HCT116 (cell line): ENCODE results near the gene BOLA3. TPM values are rescaled to one million over a fixed set of nuclear protein-coding genes. Genes with fewer than 3 reads are reported as not detected.

Source experiments
- ATAC-seq: fragments of 200-7000 bp; cut with Tn5 transposase; 2 replicates; pipeline ENCODE4 v1.9.1; 2020; ENCODE audit warnings: mild to moderate bottlenecking, moderate library complexity
- BruUV-seq: library from RNA; stranded (reverse); fragments of 400-500 nt; replicated peaks from 2 replicates; lab custom pipeline; 2021; lab: Mats Ljungman, UMichigan
- CTCF ChIA-PET: fragments of 300-600 bp; sonication (Branson Sonifier 250); formaldehyde crosslinking; loops from one replicate; lab custom pipeline; 2021; ENCODE audit warnings: antibody characterized with exemption; lab: Charles Lee
- POLR2A ChIA-PET: fragments of 300-600, 350-600 bp; sonication (Branson Sonifier 250); formaldehyde crosslinking; loops from one replicate; lab custom pipeline; 2021; ENCODE audit warnings: antibody characterized with exemption; lab: Charles Lee
- RAD21 ChIA-PET, 2 experiments: fragments of 300-600 bp; sonication (Branson Sonifier 250); formaldehyde crosslinking; loops; one replicate each; lab custom pipeline; 2023; ENCODE audit warnings: low total read pairs in 2 of 2; ENCODE audit not compliant: uncharacterized antibody in 2 of 2, unreplicated experiment in 2 of 2, low non-redundant PET in 1 of 2; lab: Charles Lee
- DNase-seq: peaks from one replicate; pipeline ENCODE4 v3.0.0-alpha.2; 2010; ENCODE audit warnings: low read depth, low spot score
- H2AFZ ChIP-seq: fragments of 200-600 bp; shearing (Covaris generic), sonication (generic); 2 replicates; pipeline ENCODE4 v1.6.1; 2017; ENCODE audit warnings: low read depth, mixed run types, mixed read lengths, antibody characterized with exemption, low read length; ENCODE audit not compliant: poor library complexity, severe bottlenecking
- H3K27ac ChIP-seq: 2 replicates; pipeline ENCODE4 v1.5.1; 2012; ENCODE audit warnings: low read depth, low read length
- H3K27me3 ChIP-seq: fragments of 200-600 bp; sonication (generic); 2 replicates; pipeline ENCODE4 v1.6.1; 2016; ENCODE audit warnings: mixed run types, low read length, mixed read lengths; ENCODE audit not compliant: insufficient read depth
- H3K36me3 ChIP-seq, 2 experiments: fragments of 200-500 bp in 1 of 2; fragments of 200-600 bp in 1 of 2; sonication (Bioruptor generic) in 1 of 2; sonication (generic) in 1 of 2; 2 replicates each; pipeline versions ENCODE4 v1.5.1 to v1.6.1; 2014 to 2016; ENCODE audit warnings: low read length in 2 of 2, inconsistent platforms in 1 of 2, mixed read lengths in 1 of 2, mixed run types in 1 of 2; ENCODE audit not compliant: insufficient read depth in 2 of 2, control insufficient read depth in 1 of 2
- H3K4me1 ChIP-seq, 2 experiments: fragments of 200-600 bp in 1 of 2; sonication (generic) in 1 of 2; 2 replicates each; pipeline versions ENCODE4 v1.5.1 to v1.6.1; 2012 to 2017; ENCODE audit warnings: low read length in 2 of 2, inconsistent platforms in 1 of 2, mild to moderate bottlenecking in 1 of 2, mixed read lengths in 1 of 2, mixed run types in 1 of 2, moderate library complexity in 1 of 2; ENCODE audit not compliant: insufficient read depth in 2 of 2, control insufficient read depth in 1 of 2
- H3K4me2 ChIP-seq: fragments of 200-600 bp; sonication (generic); 2 replicates; pipeline ENCODE4 v1.6.1; 2017; ENCODE audit warnings: mixed run types, low read length, mixed read lengths
- H3K4me3 ChIP-seq, 2 experiments: fragments of 200-600 bp in 1 of 2; sonication (generic) in 1 of 2; replicated peaks in 1 of 2; 2 replicates each; pipeline ENCODE4 v1.5.1; 2011 to 2016; ENCODE audit warnings: low read length in 2 of 2, control low read depth in 1 of 2, low read depth in 1 of 2, mild to moderate bottlenecking in 1 of 2, mixed read lengths in 1 of 2, mixed run types in 1 of 2
- H3K79me2 ChIP-seq: fragments of 200-600 bp; sonication (generic); 2 replicates; pipeline ENCODE4 v1.6.1; 2017; ENCODE audit warnings: mild to moderate bottlenecking, mixed run types, low read length, moderate library complexity, mixed read lengths; ENCODE audit not compliant: insufficient read depth
- H3K9ac ChIP-seq: fragments of 200-600 bp; sonication (generic); 2 replicates; pipeline ENCODE4 v1.6.1; 2016; ENCODE audit warnings: low read length, mixed read lengths
- H3K9me2 ChIP-seq: fragments of 200-600 bp; sonication (generic), shearing (Covaris generic); 2 replicates; pipeline ENCODE4 v1.6.1; 2017; ENCODE audit warnings: mixed run types, mild to moderate bottlenecking, moderate library complexity; ENCODE audit not compliant: insufficient read depth
- H3K9me3 ChIP-seq, 2 experiments: fragments of 200-500 bp in 1 of 2; fragments of 200-600 bp in 1 of 2; sonication (Bioruptor generic) in 1 of 2; sonication (generic) in 1 of 2; 2 replicates each; pipeline ENCODE4 v1.6.1; 2014 to 2017; ENCODE audit warnings: low read length in 2 of 2, mixed read lengths in 2 of 2, inconsistent platforms in 1 of 2, low read depth in 1 of 2, mild to moderate bottlenecking in 1 of 2, mixed run types in 1 of 2, moderate library complexity in 1 of 2; ENCODE audit not compliant: control insufficient read depth in 1 of 2, insufficient read depth in 1 of 2
- H4K20me1 ChIP-seq: fragments of 200-600 bp; sonication (generic), shearing (Covaris generic); 2 replicates; pipeline ENCODE4 v1.6.1; 2017; ENCODE audit warnings: mixed run types, mild to moderate bottlenecking, moderate library complexity; ENCODE audit not compliant: insufficient read depth
- ATF3 ChIP-seq: IDR thresholded peaks from 2 replicates; pipeline ENCODE4 v1.6.1; 2012
- CBX3 ChIP-seq: IDR thresholded peaks from 2 replicates; pipeline ENCODE4 v1.6.1; 2012; ENCODE audit warnings: low read depth
- CEBPB ChIP-seq: IDR thresholded peaks from 2 replicates; pipeline ENCODE4 v1.6.1; 2012; ENCODE audit warnings: low read depth
- CTCF ChIP-seq, 3 experiments: fragments of 200-600 bp in 1 of 3; sonication (generic) in 1 of 3; IDR thresholded peaks in 2 of 3; conservative IDR thresholded peaks in 1 of 3; 2 replicates each; pipeline ENCODE4 v1.5.1; 2012 to 2017; ENCODE audit warnings: low read depth in 2 of 3, low read length in 2 of 3, antibody characterized with exemption in 1 of 3, borderline replicate concordance in 1 of 3, control low read depth in 1 of 3, mild to moderate bottlenecking in 1 of 3, mixed read lengths in 1 of 3, mixed run types in 1 of 3, moderate library complexity in 1 of 3; ENCODE audit not compliant: insufficient read depth in 1 of 3
- ELF1 ChIP-seq: IDR thresholded peaks from 2 replicates; pipeline ENCODE4 v1.6.1; 2012; ENCODE audit warnings: low read depth, borderline replicate concordance
- EZH2 ChIP-seq: fragments of 200-600 bp; sonication (generic); IDR thresholded peaks from 2 replicates; pipeline ENCODE4 v1.6.1; 2017; ENCODE audit warnings: antibody characterized with exemption, mixed run types
- FOSL1 ChIP-seq: IDR thresholded peaks from 2 replicates; pipeline ENCODE4 v1.6.1; 2012; ENCODE audit warnings: low read depth
- MAX ChIP-seq: IDR thresholded peaks from 2 replicates; pipeline ENCODE4 v1.6.1; 2012
- POLR2A ChIP-seq: IDR thresholded peaks from 2 replicates; pipeline ENCODE4 v1.7.0; 2011; ENCODE audit warnings: borderline replicate concordance; ENCODE audit not compliant: insufficient read depth, insufficient read length; ENCODE audit errors: extremely low read depth
- POLR2AphosphoS5 ChIP-seq: IDR thresholded peaks from 2 replicates; pipeline ENCODE4 v1.6.1; 2011; ENCODE audit warnings: mild to moderate bottlenecking, low read depth, low read length, moderate library complexity
- RAD21 ChIP-seq: IDR thresholded peaks from 2 replicates; pipeline ENCODE4 v1.6.1; 2012; ENCODE audit warnings: low read depth, mild to moderate bottlenecking
- REST ChIP-seq: IDR thresholded peaks from 2 replicates; pipeline ENCODE4 v1.6.1; 2012; ENCODE audit warnings: low read depth
- SP1 ChIP-seq: IDR thresholded peaks from 2 replicates; pipeline ENCODE4 v1.6.1; 2012; ENCODE audit warnings: low read depth
- SRF ChIP-seq: IDR thresholded peaks from 2 replicates; pipeline ENCODE4 v1.6.1; 2012; ENCODE audit warnings: low read depth
- YY1 ChIP-seq: IDR thresholded peaks from 2 replicates; pipeline ENCODE4 v1.6.1; 2011; ENCODE audit warnings: low read length, low read depth, moderate library complexity, mild to moderate bottlenecking; ENCODE audit not compliant: insufficient replicate concordance; ENCODE audit errors: extremely low read depth
- ZBTB33 ChIP-seq: IDR thresholded peaks from 2 replicates; pipeline ENCODE4 v1.6.1; 2011; ENCODE audit warnings: mild to moderate bottlenecking, low read length, moderate library complexity; ENCODE audit not compliant: insufficient replicate concordance; ENCODE audit errors: extremely low read depth
- ZFX ChIP-seq: fragments of 450-650 bp; IDR thresholded peaks from 2 replicates; pipeline ENCODE4 v1.6.1; 2017
- ZNF274 ChIP-seq: fragments of 200-500 bp; sonication (Bioruptor generic); IDR thresholded peaks from 2 replicates; pipeline ENCODE4 v1.6.1; 2014; ENCODE audit warnings: mild to moderate bottlenecking, low read depth, low read length, inconsistent platforms
- intact Hi-C: fragments of 100-400 bp; cut with micrococcal nuclease; formaldehyde crosslinking; loops from 2 replicates; pipeline ENCODE4 v1.10.0; 2022
- total RNA-seq: library from RNA; stranded (reverse); gene quantifications from one replicate; pipeline ENCODE4 v1.2.1, GENCODE V29; 2021; ENCODE audit not compliant: unreplicated experiment

Gene BOLA3
- total RNA-seq, 1 experiment from 2014 or later, result 62.9 TPM

- ATAC-seq, result no peak
- TF ChIP-seq ZFX (no peak), YY1 (no peak), SP1 (no peak), ZBTB33 (no peak), POLR2AphosphoS5 (no peak), ATF3 (no peak), FOSL1 (no peak), POLR2A (no peak), EZH2 (no peak), RAD21 (no peak), MAX (no peak), CBX3 (no peak), REST (no peak), CEBPB (no peak), CTCF (IDR thresholded peaks at IDR 0.05 in 2 of 3, conservative IDR thresholded peaks at IDR 0.05 in 1 of 3; ENCODE audit: borderline replicate concordance in 1 of 3, insufficient read depth in 1 of 3, low read depth in 2 of 3, low read length in 2 of 3) (no peak), ZNF274 (no peak), SRF (no peak), ELF1 (no peak)
- BruUV-seq, result no TSS peak
Observed at GRCh38 chr2:74095632-74096031, 52.1 kb downstream of the BOLA3 start.

More at GRCh38 chr2:74095632-74096031, 52.1 kb downstream of the BOLA3 start:
- ChIA-PET RAD21 (no interaction called here), CTCF (no interaction called here), POLR2A (no interaction called here)
- Histone ChIP-seq H3K27ac (no peak overlapping the region), H3K9me2 (no peaks in the 10 kb centered on the region), H3K4me1 (no peaks in the 10 kb centered on the region), H3K36me3 (peaks cover 17 to 20% of the 10 kb centered on the region in 2 experiments; a peak in 3 of 4 replicates), H3K4me3 (no peak overlapping the region), H3K4me2 (no peak overlapping the region), H3K27me3 (no peaks in the 10 kb centered on the region), H4K20me1 (no peaks in the 10 kb centered on the region), H2AFZ (no peak overlapping the region), H3K9me3 (no peaks in the 10 kb centered on the region), H3K79me2 (no peaks in the 10 kb centered on the region), H3K9ac (no peak overlapping the region)
- DNase-seq, result no peak
- intact Hi-C loops, result no loop called here
